Chondrocyte (in vitro differentiated cells): ENCODE results near the gene RGS2. TPM values are rescaled to one million over a fixed set of nuclear protein-coding genes. Genes with fewer than 3 reads are reported as not detected.

ENCODE experiments used
- DNase-seq: peaks from one replicate; pipeline ENCODE4 v3.0.0; 2021; ENCODE audit warnings: mixed read lengths, low spot score
- H3K27ac Mint-ChIP-seq: one replicate; pipeline ENCODE4 v1.8.0; 2021; ENCODE audit warnings: mild to moderate bottlenecking, moderate library complexity, mixed read lengths; ENCODE audit not compliant: unreplicated experiment
- H3K27me3 Mint-ChIP-seq: 2 replicates; pipeline ENCODE4 v1.8.0; 2021; ENCODE audit warnings: low read depth, mixed read lengths
- H3K36me3 Mint-ChIP-seq: 2 replicates; pipeline ENCODE4 v1.8.0; 2021; ENCODE audit warnings: low read depth, mixed read lengths
- H3K4me1 Mint-ChIP-seq: 2 replicates; pipeline ENCODE4 v1.8.0; 2021; ENCODE audit warnings: low read depth, mild to moderate bottlenecking, mixed read lengths
- H3K4me3 Mint-ChIP-seq: one replicate; pipeline ENCODE4 v1.8.0; 2021; ENCODE audit warnings: mild to moderate bottlenecking, moderate library complexity, mixed read lengths; ENCODE audit not compliant: unreplicated experiment
- H3K9me3 Mint-ChIP-seq: 2 replicates; pipeline ENCODE4 v1.8.0; 2021; ENCODE audit warnings: low read depth, mixed read lengths
- total RNA-seq: library from RNA; stranded (reverse); gene quantifications from 3 replicates; pipeline ENCODE4 v1.2.1, GENCODE V29; 2021
- TF ChIP-seq, protein P1 (sequence below): fragments of 200-600 bp; sonication (generic); IDR thresholded peaks from 2 replicates; pipeline ENCODE4 v1.5.0; 2021; ENCODE audit warnings: antibody characterized with exemption, mild to moderate bottlenecking, moderate library complexity

The RGS2 gene
- total RNA-seq, 1 donor from 2014 or later, result 22.8 TPM

GRCh38 chr1:192764675-192765074, 44.2 kb upstream of the RGS2 start:
- Mint-ChIP-seq H3K36me3 (no peaks in the 10 kb centered on the region), H3K27me3 (no peaks in the 10 kb centered on the region), H3K9me3 (no peaks in the 10 kb centered on the region), H3K4me3 (no peak overlapping the region), H3K4me1 (peaks cover 12% of the 10 kb centered on the region), H3K27ac (no peak overlapping the region)
- TF ChIP-seq, protein P1, sequence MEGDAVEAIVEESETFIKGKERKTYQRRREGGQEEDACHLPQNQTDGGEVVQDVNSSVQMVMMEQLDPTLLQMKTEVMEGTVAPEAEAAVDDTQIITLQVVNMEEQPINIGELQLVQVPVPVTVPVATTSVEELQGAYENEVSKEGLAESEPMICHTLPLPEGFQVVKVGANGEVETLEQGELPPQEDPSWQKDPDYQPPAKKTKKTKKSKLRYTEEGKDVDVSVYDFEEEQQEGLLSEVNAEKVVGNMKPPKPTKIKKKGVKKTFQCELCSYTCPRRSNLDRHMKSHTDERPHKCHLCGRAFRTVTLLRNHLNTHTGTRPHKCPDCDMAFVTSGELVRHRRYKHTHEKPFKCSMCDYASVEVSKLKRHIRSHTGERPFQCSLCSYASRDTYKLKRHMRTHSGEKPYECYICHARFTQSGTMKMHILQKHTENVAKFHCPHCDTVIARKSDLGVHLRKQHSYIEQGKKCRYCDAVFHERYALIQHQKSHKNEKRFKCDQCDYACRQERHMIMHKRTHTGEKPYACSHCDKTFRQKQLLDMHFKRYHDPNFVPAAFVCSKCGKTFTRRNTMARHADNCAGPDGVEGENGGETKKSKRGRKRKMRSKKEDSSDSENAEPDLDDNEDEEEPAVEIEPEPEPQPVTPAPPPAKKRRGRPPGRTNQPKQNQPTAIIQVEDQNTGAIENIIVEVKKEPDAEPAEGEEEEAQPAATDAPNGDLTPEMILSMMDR, result no peak
- DNase-seq, result no peak

GRCh38 chr1:192766009-192766625, 42.7 kb upstream of the RGS2 start:
- Mint-ChIP-seq H3K36me3 (no peaks in the 10 kb centered on the region), H3K27me3 (no peaks in the 10 kb centered on the region), H3K9me3 (no peaks in the 10 kb centered on the region), H3K4me1 (peaks cover 12% of the 10 kb centered on the region), H3K4me3 (no peak overlapping the region), H3K27ac (no peak overlapping the region)
- DNase-seq, result no peak
- TF ChIP-seq, protein P1, result no peak

DNA sequence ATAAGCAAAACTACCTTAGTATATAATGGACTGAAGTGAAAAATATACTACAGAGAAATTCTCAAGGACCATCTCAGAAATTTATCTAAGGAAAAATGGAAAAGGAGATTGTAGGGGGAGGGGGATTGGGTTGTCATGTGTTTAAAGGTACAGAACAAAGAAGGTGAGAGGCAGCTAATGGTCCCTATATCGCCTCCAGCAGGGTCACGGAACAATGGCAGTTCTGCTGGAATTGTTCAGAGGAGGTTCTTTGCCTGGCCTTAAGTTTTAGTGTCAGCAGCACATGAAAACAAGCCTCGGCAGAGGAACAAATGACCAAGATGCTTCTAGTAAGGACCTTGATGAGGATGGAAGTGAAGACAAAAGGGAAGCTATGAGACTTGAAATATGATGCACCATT, 42.0 kb upstream of the RGS2 start:
- no peaks in the 10 kb centered on the region for H3K27me3 Mint-ChIP-seq
- no peaks in the 10 kb centered on the region for H3K36me3 Mint-ChIP-seq
- H3K4me3 Mint-ChIP-seq, result no peak overlapping the region
- H3K4me1 Mint-ChIP-seq, result peaks cover 12% of the 10 kb centered on the region
- TF ChIP-seq, protein P1, result no peak
- no peak overlapping the region for H3K27ac Mint-ChIP-seq
- no peak for DNase-seq
- H3K9me3 Mint-ChIP-seq, result no peaks in the 10 kb centered on the region

- Mint-ChIP-seq H3K4me1 (peaks cover 12% of the 10 kb centered on the region), H3K27ac (no peak overlapping the region), H3K36me3 (no peaks in the 10 kb centered on the region), H3K9me3 (no peaks in the 10 kb centered on the region), H3K27me3 (no peaks in the 10 kb centered on the region), H3K4me3 (no peak overlapping the region)
- no peak for DNase-seq
- TF ChIP-seq, protein P1, result no peak
Observed at GRCh38 chr1:192767798-192768197, 41.0 kb upstream of the RGS2 start.

- Mint-ChIP-seq H3K4me3 (no peak overlapping the region), H3K27ac (no peak overlapping the region)
Observed at GRCh38 chr1:192768463-192768862, 40.4 kb upstream of the RGS2 start.

More at GRCh38 chr1:192768463-192768862, 40.4 kb upstream of the RGS2 start:
- H3K27me3 Mint-ChIP-seq, result no peaks in the 10 kb centered on the region
- DNase-seq, result no peak
- no peaks in the 10 kb centered on the region for H3K36me3 Mint-ChIP-seq
- TF ChIP-seq, protein P1, result no peak
- peaks cover 10% of the 10 kb centered on the region for H3K4me1 Mint-ChIP-seq
- H3K9me3 Mint-ChIP-seq, result no peaks in the 10 kb centered on the region
